Measurements from ENCODE around the gene PALM2AKAP2.
A peak's percentile ranks its signal among the peaks of the same experiment; 100 is the strongest.
"Not testable (repeated sequence)": the region's sequence is repeated elsewhere in the genome, so short reads cannot be mapped to it uniquely, and the experiment has no call there.

Gene PALM2AKAP2

GRCh38 chr9:109811876-109812275, 31.9 kb downstream of the PALM2AKAP2 start:
- no peak for DNase-seq

DNA sequence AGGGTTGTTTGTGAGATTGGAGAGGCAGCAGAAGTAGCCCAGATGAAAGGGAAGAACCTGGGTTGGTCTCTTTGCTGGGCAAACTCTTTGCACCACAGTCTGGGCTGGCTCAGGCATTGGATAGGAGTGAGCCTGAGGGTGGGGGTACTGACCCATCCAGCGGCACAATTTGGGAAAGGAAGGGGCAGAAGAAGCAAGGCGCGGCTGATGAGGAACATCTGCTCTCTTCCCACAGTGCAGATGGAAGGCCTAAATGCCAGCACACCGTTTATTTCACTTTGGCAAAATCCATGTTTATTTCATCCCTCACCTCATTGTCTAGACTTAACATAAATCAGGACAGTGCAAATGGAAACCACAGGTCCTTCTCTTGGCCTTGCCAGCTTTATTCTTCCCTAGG, 32.3 kb downstream of the PALM2AKAP2 start:
- DNase-seq: no peak

GRCh38 chr9:109812818-109813281, 32.9 kb downstream of the PALM2AKAP2 start:
- no peak for DNase-seq

- no peak for DNase-seq
Measured at GRCh38 chr9:109813303-109813702, 33.3 kb downstream of the PALM2AKAP2 start.

GRCh38 chr9:109813829-109814228, 33.8 kb downstream of the PALM2AKAP2 start:
- DNase-seq: no peak

- DNase-seq: no peak
Measured at GRCh38 chr9:109815366-109815947, 35.5 kb downstream of the PALM2AKAP2 start.

- peak; percentile 32 for DNase-seq
Measured at GRCh38 chr9:109816490-109816889, 36.5 kb downstream of the PALM2AKAP2 start.

- peak; percentile 13 for DNase-seq
Measured at GRCh38 chr9:109817146-109817845, 37.3 kb downstream of the PALM2AKAP2 start.

- DNase-seq: peak; percentile 80
Measured at GRCh38 chr9:109817846-109818472, 38.0 kb downstream of the PALM2AKAP2 start.

GRCh38 chr9:109821711-109822110, 41.7 kb downstream of the PALM2AKAP2 start:
- no peak for DNase-seq

DNA sequence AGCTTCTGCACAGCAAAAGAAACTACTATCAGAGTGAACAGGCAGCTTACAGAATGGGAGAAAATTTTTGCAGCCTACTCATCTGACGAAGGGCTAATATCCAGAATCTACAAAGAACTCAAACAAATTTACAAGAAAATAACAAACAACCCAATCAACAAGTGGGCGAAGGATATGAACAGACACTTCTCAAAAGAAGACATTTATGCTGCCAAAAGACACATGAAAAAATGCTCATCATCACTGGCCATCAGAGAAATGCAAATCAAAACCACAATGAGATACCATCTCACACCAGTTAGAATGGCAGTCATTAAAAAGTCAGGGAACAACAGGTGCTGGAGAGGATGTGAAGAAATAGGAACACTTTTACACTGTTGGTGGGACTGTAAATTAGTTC, 45.4 kb downstream of the PALM2AKAP2 start:
- not testable (repeated sequence) for DNase-seq

DNA sequence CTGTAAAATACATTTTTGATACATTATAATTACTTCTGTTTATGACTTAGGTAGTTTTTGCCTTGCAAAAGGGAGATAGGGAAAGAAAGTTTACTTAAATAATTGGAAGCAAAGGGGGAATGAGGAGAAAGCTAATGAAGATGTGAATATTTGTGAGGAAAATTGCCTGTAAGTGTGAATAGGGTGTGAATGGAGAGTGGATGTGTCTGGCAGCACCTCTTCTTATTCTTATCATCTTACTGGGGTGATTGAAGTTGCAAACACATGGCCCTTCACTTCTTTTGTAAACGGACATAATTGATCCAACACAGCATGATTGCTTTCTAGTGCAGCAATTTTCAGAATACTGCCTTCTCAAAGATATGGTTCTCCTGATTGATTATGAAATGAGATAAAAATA, 46.6 kb downstream of the PALM2AKAP2 start:
- no peak for DNase-seq

- DNase-seq: peak; percentile 77
Measured at GRCh38 chr9:109828254-109828653, 48.3 kb downstream of the PALM2AKAP2 start.
